ENCODE measurements around the gene PALLD. TPM values are rescaled to one million over a fixed set of nuclear protein-coding genes. Genes with fewer than 3 reads are reported as not detected.
"Not testable (repeated sequence)": the region's sequence is repeated elsewhere in the genome, so short reads cannot be mapped to it uniquely, and the experiment has no call there.

Gene PALLD
- total RNA-seq, 2 experiments from 2014 or later, result 0.91 to 2.0 TPM

DNA sequence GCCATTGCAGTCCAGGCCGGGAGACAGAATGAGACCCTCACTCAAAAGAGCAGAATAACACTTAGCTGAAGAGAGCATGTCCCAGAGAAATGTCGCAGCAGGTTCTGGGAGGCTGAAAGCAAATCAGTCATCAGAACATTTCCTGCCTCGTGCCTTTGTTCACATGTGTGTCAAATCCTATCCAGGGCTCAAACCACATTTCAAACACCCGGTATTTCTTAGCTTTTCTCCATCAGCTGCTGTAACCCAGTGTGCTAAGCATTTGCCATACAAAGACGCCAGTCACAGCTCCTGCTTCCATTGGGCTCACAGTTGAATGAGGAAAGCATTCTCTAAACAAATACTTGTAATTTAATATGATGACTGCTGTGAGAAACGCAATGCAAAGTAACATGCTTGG, 6.0 kb downstream of the PALLD start:
- H3K27ac Mint-ChIP-seq, result no peak overlapping the region
- peaks cover 5% of the 10 kb centered on the region for H3K36me3 Mint-ChIP-seq
- H3K27me3 Mint-ChIP-seq, result peaks cover 19% of the 10 kb centered on the region
- ATAC-seq (ENCODE audit: low read depth), result peak; percentile 50
- DNase-seq, result no peak
- H3K4me1 Mint-ChIP-seq, result peaks cover 16% of the 10 kb centered on the region
- no peak overlapping the region for H3K4me3 Mint-ChIP-seq
- peaks cover 3% of the 10 kb centered on the region for H3K9me3 Mint-ChIP-seq
- POLR2A ChIA-PET, result interaction anchor here (0.7 to 3.4 kb wide), 3 partner anchors 9 to 23 kb away, joined by 3 to 15 read pairs (median 3); partner anchors contain the start of gene DDX60L

DNA sequence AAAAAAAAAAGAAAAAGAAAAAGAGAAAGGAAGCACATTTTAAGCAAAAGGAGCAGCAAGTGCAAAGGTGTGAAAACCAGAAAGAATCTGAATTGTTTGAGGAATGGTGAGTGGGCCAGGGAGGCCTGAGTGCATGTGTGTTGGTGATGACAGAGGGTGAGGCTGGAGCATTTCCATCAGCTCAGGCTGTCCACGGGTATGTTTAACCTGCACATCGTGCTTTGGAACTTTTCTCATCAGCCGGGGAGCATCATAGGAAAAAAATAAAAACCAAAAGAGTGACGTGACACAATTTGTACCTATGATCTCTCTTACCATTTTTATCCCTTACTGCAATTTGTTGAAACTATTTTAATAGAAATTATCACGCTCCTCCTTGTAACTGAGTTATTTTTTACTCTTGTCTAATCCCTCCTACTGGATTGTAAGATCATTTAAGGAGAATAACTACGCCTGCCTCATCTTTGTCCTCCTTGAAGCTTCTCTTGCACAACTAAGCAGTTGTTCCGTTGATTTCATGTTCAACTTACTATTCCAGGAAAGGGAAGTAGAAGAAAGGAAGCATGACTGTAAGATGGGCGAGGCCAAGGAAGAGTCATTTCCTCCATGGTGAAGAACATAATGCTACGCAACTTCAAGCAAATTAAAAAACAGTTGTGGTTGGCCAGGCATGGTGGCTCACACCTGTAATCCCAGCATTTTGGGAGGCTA, 7.0 kb downstream of the PALLD start:
- no peak overlapping the region for H3K27ac Mint-ChIP-seq
- H3K4me3 Mint-ChIP-seq, result peak overlapping the region; percentile 4
- peaks cover 7% of the 10 kb centered on the region for H3K36me3 Mint-ChIP-seq
- DNase-seq, result no peak
- peaks cover 16% of the 10 kb centered on the region for H3K4me1 Mint-ChIP-seq
- ATAC-seq (ENCODE audit: low read depth), result peak; percentile 36
- POLR2A ChIA-PET, result interaction anchor here (1.1 to 3.4 kb wide), 2 partner anchors 16 to 24 kb away, joined by 3 to 15 read pairs; partner anchors contain the start of gene DDX60L
- H3K9me3 Mint-ChIP-seq, result peaks cover 3% of the 10 kb centered on the region
- H3K27me3 Mint-ChIP-seq, result peaks cover 14% of the 10 kb centered on the region

DNA sequence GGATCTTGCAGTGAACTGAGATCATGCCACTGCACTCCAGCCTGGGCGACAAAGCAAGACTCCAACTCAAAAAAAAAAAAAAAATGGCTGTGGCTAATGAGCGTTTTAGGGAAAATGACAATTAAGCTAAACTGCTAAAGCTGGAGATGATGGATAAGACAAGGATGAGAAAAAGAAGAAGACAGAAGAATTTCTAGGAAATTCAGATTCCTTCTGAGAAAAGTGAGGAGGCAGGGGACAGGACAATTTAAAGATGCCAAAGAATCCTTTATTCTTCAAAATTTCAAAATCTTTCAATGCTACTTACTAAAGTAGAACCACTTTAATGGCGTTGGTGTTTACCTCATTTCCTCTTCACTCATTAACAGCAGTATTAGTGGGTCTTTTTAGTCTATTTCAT, 7.7 kb downstream of the PALLD start:
- peaks cover 19% of the 10 kb centered on the region for H3K4me1 Mint-ChIP-seq
- H3K9me3 Mint-ChIP-seq, result peaks cover 3% of the 10 kb centered on the region
- no peak for ATAC-seq (ENCODE audit: low read depth)
- H3K36me3 Mint-ChIP-seq, result peaks cover 7% of the 10 kb centered on the region
- POLR2A ChIA-PET, result interaction anchor here (3.4 kb wide), 1 partner anchor 25 kb away, joined by 15 read pairs; the partner anchor contains the start of gene DDX60L
- H3K27me3 Mint-ChIP-seq, result peaks cover 14% of the 10 kb centered on the region
- H3K4me3 Mint-ChIP-seq, result no peak overlapping the region
- no peak overlapping the region for H3K27ac Mint-ChIP-seq
- DNase-seq, result no peak

GRCh38 chr4:168506014-168506413, 9.2 kb downstream of the PALLD start:
- H3K4me3 Mint-ChIP-seq, result no peak overlapping the region
- H3K27me3 Mint-ChIP-seq, result peaks cover 4% of the 10 kb centered on the region
- no peak overlapping the region for H3K27ac Mint-ChIP-seq
- peaks cover 7% of the 10 kb centered on the region for H3K36me3 Mint-ChIP-seq
- POLR2A ChIA-PET, result interaction anchor here (1.0 to 2.2 kb wide), 2 partner anchors 23 to 26 kb away, joined by 5 to 8 read pairs; partner anchors contain the start of gene DDX60L
- peaks cover 29% of the 10 kb centered on the region for H3K4me1 Mint-ChIP-seq
- ATAC-seq (ENCODE audit: low read depth) (no peak), DNase-seq (no peak)
- H3K9me3 Mint-ChIP-seq, result peaks cover 3% of the 10 kb centered on the region

DNA sequence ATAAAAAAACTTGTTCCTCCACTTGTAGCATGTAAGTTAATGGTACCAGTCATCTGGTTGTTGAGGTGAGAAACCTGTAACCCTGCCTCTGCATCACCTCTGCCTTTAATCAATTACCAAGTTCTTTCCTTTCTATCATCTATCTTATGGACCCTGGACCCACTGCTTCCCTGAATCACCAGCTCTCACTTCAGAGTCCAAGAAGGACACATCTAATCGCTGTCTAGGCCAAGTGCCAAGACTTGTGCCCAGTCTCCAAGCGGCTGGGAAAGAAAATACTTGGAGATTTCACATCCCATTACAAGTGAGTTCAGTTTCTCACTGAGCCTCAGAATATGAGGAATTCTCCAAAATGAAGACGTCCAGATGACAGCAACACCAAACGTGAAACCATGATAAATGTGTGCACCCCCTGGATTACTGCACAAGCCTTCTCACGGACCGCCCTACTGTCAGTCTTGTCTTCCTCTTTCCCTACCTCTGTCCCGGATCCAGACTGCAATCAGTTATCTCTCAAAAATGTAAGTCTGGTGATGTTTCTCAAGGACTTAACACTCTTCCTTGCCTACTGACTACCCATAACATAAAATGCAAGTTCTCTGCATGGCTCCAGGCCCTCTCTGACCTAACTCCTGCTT, 10.4 kb downstream of the PALLD start:
- peaks cover 7% of the 10 kb centered on the region for H3K36me3 Mint-ChIP-seq
- H3K9me3 Mint-ChIP-seq, result peaks cover 3% of the 10 kb centered on the region
- ATAC-seq (ENCODE audit: low read depth) (no peak), DNase-seq (no peak)
- H3K4me3 Mint-ChIP-seq, result no peak overlapping the region
- peaks cover under 1% of the 10 kb centered on the region for H3K27me3 Mint-ChIP-seq
- no peak overlapping the region for H3K27ac Mint-ChIP-seq
- peaks cover 40% of the 10 kb centered on the region for H3K4me1 Mint-ChIP-seq
- POLR2A ChIA-PET, result interaction anchor here (1.0 to 3.2 kb wide), 3 partner anchors 25 to 27 kb away, joined by 5 to 17 read pairs (median 8); partner anchors contain the start of gene DDX60L

DNA sequence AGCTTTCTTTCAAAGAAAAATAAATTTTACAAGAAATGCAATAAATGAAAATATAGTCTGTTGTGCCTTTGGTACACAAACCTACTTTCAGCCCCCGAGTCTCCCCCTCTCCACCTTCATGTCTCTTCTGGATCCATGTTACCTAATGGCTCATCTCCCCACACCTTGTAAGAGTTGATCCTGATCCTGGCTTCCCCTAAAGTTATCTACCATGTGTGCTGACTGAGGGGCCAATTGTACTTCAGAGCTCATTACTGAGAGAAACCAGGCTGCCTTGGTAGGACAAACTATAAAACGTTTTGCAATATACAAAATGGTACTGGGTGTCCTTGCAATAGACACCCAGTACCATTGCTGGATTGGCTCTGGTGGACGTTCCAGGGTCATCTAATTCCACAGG, 11.8 kb downstream of the PALLD start:
- peak overlapping the region; percentile 35 for H3K27ac Mint-ChIP-seq
- POLR2A ChIA-PET, result interaction anchor here (3.2 kb wide), 1 partner anchor 28 kb away, joined by 17 read pairs; the partner anchor contains the start of gene DDX60L
- H3K4me1 Mint-ChIP-seq, result peaks cover 37% of the 10 kb centered on the region
- DNase-seq (no peak), ATAC-seq (ENCODE audit: low read depth) (no peak)
- no peaks in the 10 kb centered on the region for H3K27me3 Mint-ChIP-seq
- H3K4me3 Mint-ChIP-seq, result no peak overlapping the region
- peaks cover 3% of the 10 kb centered on the region for H3K9me3 Mint-ChIP-seq
- H3K36me3 Mint-ChIP-seq, result peaks cover 7% of the 10 kb centered on the region

DNA sequence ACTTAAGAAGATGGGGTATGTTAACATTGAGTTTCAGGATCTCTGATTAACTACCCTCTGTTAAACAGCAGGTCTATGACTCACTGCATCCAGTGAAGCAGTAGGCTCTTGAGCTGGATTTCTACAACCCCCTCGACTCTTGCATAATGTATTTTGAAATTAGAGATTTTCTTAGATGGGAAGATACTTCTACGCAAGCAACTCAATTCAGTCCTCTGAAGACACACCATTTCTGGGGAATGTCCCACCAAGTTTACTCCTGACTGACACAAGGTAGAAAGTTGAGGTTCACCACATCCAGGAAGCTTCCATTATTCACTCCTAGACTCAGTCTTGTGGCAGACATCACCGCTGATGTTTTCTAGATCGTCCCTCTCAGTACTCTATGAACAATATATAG, 12.9 kb downstream of the PALLD start:
- Mint-ChIP-seq H3K27me3 (no peaks in the 10 kb centered on the region), H3K27ac (peak overlapping the region; percentile 66), H3K4me1 (peaks cover 33% of the 10 kb centered on the region), H3K36me3 (peaks cover 1% of the 10 kb centered on the region), H3K4me3 (peak overlapping the region; percentile 54), H3K9me3 (no peaks in the 10 kb centered on the region)
- DNase-seq, result no peak
- POLR2A ChIA-PET, result interaction anchor here (1.4 to 3.2 kb wide), 2 partner anchors 26 to 29 kb away, joined by 3 to 17 read pairs; partner anchors contain the start of gene DDX60L
- ATAC-seq (ENCODE audit: low read depth), result peak; percentile 82

GRCh38 chr4:168511780-168512489, 15.1 kb downstream of the PALLD start:
- peaks cover 33% of the 10 kb centered on the region for H3K4me1 Mint-ChIP-seq
- DNase-seq (peak; percentile 74), ATAC-seq (ENCODE audit: low read depth) (peak; percentile 80)
- H3K9me3 Mint-ChIP-seq, result no peaks in the 10 kb centered on the region
- peaks cover 2% of the 10 kb centered on the region for H3K27me3 Mint-ChIP-seq
- POLR2A ChIA-PET, result interaction anchor here (0.9 to 1.4 kb wide), 6 partner anchors 9 to 498 kb away, joined by 3 to 17 read pairs (median 4); partner anchors contain the start of genes CBR4 and DDX60L
- peaks cover 1% of the 10 kb centered on the region for H3K36me3 Mint-ChIP-seq
- H3K27ac Mint-ChIP-seq, result peak overlapping the region; percentile 90
- peak overlapping the region; percentile 83 for H3K4me3 Mint-ChIP-seq

DNA sequence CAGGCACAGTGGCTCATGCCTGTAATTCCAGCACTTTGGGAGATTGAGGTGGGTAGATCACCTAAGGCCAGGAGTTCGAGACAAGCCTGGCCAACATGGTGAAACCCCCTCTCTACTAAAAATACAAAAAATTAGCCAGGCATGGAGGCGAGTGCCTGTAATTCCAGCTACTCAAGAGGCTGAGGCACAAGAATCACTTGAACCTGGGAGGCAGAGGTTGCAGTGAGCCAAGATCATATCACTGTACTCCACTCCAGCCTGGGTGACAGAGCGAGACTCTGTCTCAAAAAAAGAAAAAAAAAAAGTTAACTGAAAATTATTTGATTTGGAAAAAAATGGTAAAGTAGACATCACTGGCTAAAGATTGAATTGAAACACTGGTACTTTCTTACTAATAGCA, 17.0 kb downstream of the PALLD start:
- H3K27ac Mint-ChIP-seq; H3K9me3 Mint-ChIP-seq; POLR2A ChIA-PET; H3K36me3 Mint-ChIP-seq; H3K4me3 Mint-ChIP-seq; ATAC-seq (ENCODE audit: low read depth); DNase-seq; H3K27me3 Mint-ChIP-seq: not testable (repeated sequence)
- H3K4me1 Mint-ChIP-seq, result peaks cover 33% of the 10 kb centered on the region

DNA sequence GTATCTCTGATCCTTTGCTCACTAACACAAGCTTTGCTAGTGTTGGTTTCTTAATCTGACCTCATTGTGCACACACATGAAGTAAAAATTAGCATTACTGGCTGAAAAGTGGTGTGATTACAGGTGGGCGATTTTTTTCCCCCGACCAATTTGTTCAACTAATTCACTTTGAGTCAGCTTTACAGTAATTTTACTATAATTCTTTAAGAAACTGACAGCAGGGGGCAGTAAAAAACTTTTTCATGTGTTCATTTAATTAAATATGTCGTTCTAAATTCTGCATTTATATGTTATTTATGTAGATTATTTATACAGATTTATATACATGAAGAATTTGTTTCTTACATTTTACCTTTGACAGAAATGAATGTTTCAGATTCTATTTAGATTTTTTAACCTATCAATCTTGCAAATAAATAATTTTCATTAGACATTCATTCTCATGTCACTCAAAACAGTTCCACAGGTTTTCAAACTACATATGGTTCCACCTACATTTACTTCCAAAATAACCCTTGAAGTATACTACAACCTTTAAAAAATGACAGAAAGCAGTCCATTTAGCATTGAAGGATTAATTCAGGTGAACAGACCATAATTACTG, 17.5 kb downstream of the PALLD start:
- Mint-ChIP-seq H3K36me3 (peaks cover 4% of the 10 kb centered on the region), H3K9me3 (no peaks in the 10 kb centered on the region), H3K4me1 (peaks cover 32% of the 10 kb centered on the region), H3K27ac (no peak overlapping the region), H3K4me3 (no peak overlapping the region), H3K27me3 (peaks cover 4% of the 10 kb centered on the region)
- ATAC-seq (ENCODE audit: low read depth) (no peak), DNase-seq (no peak)
- POLR2A ChIA-PET, result interaction anchor here (1.3 kb wide), 1 partner anchor 34 kb away, joined by 4 read pairs; the partner anchor contains the start of gene DDX60L

DNA sequence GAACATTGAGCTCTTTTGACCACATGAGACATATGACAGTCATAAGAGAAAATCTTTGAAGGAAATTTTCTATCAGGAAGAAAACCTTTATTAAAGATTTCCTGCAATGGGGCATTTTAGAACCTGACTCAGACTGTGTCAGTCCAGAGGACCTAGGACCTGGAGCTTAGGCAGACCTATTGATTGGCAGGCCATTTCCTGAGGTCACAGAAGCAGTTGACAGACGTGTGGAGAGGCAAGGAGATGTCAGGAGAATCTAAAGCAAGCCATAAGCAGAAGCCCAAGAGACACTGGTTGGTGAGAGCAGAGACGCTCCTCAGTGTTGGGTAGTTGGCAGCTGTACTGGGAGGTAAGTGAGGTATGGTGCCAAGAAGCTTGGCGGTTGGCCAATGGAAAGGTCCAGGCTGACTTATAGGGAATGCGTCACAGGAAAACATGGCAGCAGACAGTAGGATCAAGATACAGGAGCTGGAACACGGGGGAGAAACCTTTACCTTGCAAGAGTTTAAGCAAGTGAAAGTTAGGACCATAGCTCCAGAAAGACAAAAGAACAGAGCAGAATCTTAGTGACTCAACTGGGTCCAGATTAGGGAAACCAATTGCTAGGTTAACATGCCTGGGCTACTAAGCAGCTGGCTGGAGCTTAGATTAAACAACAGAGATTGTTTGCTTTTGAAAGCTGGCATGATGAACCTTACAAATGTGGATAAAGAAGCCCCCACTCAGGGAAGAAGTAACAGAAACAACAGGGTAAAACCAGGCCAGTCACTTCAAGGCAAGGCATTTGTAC, 18.6 kb downstream of the PALLD start:
- Mint-ChIP-seq H3K4me1 (peaks cover 23% of the 10 kb centered on the region), H3K4me3 (no peak overlapping the region), H3K27ac (no peak overlapping the region), H3K27me3 (peaks cover 4% of the 10 kb centered on the region), H3K36me3 (peaks cover 4% of the 10 kb centered on the region), H3K9me3 (no peaks in the 10 kb centered on the region)
- ATAC-seq (ENCODE audit: low read depth) (no peak), DNase-seq (no peak)
- POLR2A ChIA-PET, result interaction anchor here (1.3 kb wide), 1 partner anchor 36 kb away, joined by 4 read pairs; the partner anchor contains the start of gene DDX60L

- H3K4me1 Mint-ChIP-seq, result peaks cover 14% of the 10 kb centered on the region
- POLR2A ChIA-PET, result no interaction called here
- ATAC-seq (ENCODE audit: low read depth), result no peak
- no peak overlapping the region for H3K27ac Mint-ChIP-seq
- H3K36me3 Mint-ChIP-seq, result peaks cover 4% of the 10 kb centered on the region
- H3K9me3 Mint-ChIP-seq, result no peaks in the 10 kb centered on the region
- H3K27me3 Mint-ChIP-seq, result peaks cover 6% of the 10 kb centered on the region
- no peak overlapping the region for H3K4me3 Mint-ChIP-seq
- DNase-seq, result no peak
Observed at GRCh38 chr4:168516841-168517240, 20.0 kb downstream of the PALLD start.

All from activated naive CD8-positive, alpha-beta T cell treated with anti-CD3 and anti-CD28 coated beads, Interleukin-2, amount 10 ng/mL, durations not matched to agents 7 days and 5 days (primary cell).